Astrocyte of the cerebellum (primary cell): ENCODE measurements around the gene ZNF860.

Source experiments
- DNase-seq: peaks from one replicate; pipeline ENCODE4 v3.0.0-alpha.2; 2011; ENCODE audit warnings: low read depth
- H3K4me3 ChIP-seq: 2 replicates; pipeline ENCODE4 v1.5.1; 2011; ENCODE audit warnings: mild to moderate bottlenecking, low read depth, low read length, moderate library complexity
- in situ Hi-C: cut with HindIII; loops from 2 replicates; pipeline ENCODE4 v1.10.0; 2017; ENCODE audit warnings: low sequenced_read_pairs
- TF ChIP-seq, protein P1 (sequence below): IDR thresholded peaks from 2 replicates; pipeline ENCODE4 v1.5.1; 2012; ENCODE audit warnings: low read length, low read depth, moderate library complexity, mild to moderate bottlenecking; ENCODE audit errors: missing control alignments

Gene ZNF860

GRCh38 chr3:31977736-31978135, 3.8 kb upstream of the ZNF860 start:
- in situ Hi-C loops, result no loop called here
- TF ChIP-seq, protein P1, sequence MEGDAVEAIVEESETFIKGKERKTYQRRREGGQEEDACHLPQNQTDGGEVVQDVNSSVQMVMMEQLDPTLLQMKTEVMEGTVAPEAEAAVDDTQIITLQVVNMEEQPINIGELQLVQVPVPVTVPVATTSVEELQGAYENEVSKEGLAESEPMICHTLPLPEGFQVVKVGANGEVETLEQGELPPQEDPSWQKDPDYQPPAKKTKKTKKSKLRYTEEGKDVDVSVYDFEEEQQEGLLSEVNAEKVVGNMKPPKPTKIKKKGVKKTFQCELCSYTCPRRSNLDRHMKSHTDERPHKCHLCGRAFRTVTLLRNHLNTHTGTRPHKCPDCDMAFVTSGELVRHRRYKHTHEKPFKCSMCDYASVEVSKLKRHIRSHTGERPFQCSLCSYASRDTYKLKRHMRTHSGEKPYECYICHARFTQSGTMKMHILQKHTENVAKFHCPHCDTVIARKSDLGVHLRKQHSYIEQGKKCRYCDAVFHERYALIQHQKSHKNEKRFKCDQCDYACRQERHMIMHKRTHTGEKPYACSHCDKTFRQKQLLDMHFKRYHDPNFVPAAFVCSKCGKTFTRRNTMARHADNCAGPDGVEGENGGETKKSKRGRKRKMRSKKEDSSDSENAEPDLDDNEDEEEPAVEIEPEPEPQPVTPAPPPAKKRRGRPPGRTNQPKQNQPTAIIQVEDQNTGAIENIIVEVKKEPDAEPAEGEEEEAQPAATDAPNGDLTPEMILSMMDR, result no peak
- DNase-seq, result no peak
- H3K4me3 ChIP-seq, result no peak overlapping the region

DNA sequence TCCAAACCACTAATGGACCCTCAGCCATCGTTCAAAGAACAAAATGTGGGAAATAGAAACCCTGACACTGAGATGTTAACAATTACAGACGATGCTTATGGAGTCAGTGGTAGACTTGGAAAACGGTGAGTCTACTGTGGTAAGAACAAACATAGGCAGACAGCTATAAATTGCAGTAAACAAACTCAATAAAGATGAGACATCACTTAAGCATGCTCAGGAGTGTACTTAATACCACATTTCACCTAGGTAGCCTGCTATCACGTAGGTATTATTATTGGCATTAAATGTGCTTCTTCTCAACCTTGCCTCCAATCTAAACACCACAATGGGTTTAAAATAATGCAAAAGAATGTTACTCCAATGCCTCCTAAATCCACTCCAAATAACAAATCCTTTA, 3.0 kb upstream of the ZNF860 start:
- TF ChIP-seq, protein P1, result no peak
- no peak for DNase-seq
- H3K4me3 ChIP-seq, result no peak overlapping the region
- in situ Hi-C loops, result no loop called here

- no peak for DNase-seq
- peak overlapping the region; percentile 51 for H3K4me3 ChIP-seq
- in situ Hi-C loops, result no loop called here
- TF ChIP-seq, protein P1, result no peak
Measured at GRCh38 chr3:31979001-31979697, 2.4 kb upstream of the ZNF860 start.

DNA sequence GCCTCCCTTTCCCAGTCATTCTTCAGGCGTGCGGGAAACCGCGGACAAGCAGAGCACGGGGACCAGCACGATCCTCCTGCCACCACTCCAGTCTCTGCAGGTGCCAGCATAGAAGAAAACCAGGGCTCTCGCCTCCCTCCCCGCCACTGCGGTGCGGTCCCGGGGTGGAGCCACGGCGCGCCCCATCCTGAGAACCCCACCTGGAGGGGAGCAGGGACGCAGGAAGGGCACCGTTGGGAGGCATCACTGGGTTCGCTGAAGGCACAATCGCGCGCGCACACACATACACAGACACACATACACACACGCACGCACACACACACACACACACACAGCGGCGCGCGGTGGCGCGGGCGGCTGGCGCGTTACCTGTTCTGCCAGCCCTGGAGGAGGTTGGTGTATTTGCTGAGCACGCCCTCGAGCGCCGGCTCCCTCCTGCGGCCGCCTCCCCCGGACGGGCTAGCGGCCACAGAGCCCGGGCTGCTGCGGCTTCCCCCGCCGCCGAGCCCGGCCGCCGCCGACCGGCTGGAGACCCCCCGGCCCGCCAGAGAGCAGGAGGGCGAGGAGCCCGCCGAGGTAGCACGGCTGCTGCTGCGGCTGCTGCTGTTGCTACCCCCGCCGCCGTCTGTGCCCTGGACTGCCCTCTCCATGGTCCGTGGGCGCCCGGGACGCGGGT, 882 bp upstream of the ZNF860 start:
- in situ Hi-C loops, result no loop called here
- TF ChIP-seq, protein P1, result no peak
- peak overlapping the region; percentile 51 for H3K4me3 ChIP-seq
- DNase-seq, result no peak

DNA sequence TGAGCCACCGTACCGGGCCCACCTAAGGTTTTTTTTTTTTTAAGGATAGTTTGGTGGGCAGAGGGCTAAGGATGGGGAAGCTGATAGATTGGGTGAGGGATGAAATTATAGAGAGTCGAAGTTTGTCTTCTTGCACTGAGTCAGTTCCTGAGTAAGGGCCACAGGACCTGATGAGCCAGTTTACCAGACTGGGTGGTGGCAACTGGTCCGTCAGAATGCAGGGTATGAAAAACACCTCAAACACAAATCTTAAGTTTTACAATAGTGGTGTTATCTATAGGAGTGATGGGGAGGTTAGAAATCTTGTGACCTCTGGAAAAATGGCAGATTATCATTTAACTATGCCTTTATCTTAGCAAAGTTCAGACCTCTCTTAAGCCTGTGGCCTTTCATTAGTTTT, 2.8 kb downstream of the ZNF860 start:
- TF ChIP-seq, protein P1, result no peak
- in situ Hi-C loops, result no loop called here
- no peak for DNase-seq
- H3K4me3 ChIP-seq, result no peak overlapping the region

DNA sequence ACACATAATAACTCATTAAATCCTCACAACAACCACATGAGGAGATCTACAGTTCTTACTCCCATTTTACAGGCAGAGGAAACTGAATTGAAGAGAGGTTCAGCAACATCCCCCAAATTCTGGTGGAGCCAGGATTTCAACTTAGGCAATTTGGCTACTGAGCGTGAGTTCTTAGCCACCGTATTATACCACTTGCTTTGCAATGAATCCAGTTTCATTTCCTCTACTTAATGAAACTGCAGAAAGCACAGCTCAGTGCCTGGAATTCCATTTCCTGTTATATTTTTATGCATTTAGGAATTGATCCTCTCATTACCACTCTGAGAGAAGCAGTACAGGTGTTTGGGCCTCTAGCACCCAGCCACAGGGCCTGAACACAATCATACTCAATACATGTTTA, 4.3 kb downstream of the ZNF860 start:
- in situ Hi-C loops, result no loop called here

More for the DNA sequence above, 4.3 kb downstream of the ZNF860 start:
- H3K4me3 ChIP-seq, result no peak overlapping the region
- no peak for DNase-seq
- TF ChIP-seq, protein P1, result no peak
